Panc1 (cell line): ENCODE measurements around the gene P2RX1. TPM values are rescaled to one million over a fixed set of nuclear protein-coding genes. Genes with fewer than 3 reads are reported as not detected.

ENCODE experiments used
- ATAC-seq: fragments of 200-7000 bp; cut with Tn5 transposase; 2 replicates; pipeline ENCODE4 v1.9.1; 2020; ENCODE audit warnings: mild to moderate bottlenecking, moderate library complexity
- BruUV-seq: library from RNA; stranded (reverse); fragments of 400-500 nt; replicated peaks from 2 replicates; lab custom pipeline; 2021; lab: Mats Ljungman, UMichigan
- CTCF ChIA-PET: fragments of 300-600 bp; sonication (Branson Sonifier 250); formaldehyde crosslinking; loops from one replicate; lab custom pipeline; 2022; ENCODE audit warnings: antibody characterized with exemption; lab: Charles Lee
- POLR2A ChIA-PET: fragments of 300-600 bp; sonication (Branson Sonifier 250); formaldehyde crosslinking; loops from one replicate; lab custom pipeline; 2022; ENCODE audit warnings: antibody characterized with exemption; lab: Charles Lee
- DNase-seq: peaks from one replicate; pipeline ENCODE4 v3.0.0-alpha.2; 2010; ENCODE audit warnings: low read depth, low spot score
- H3K27ac ChIP-seq: 2 replicates; pipeline ENCODE4 v1.5.1; 2011; ENCODE audit warnings: mild to moderate bottlenecking, low read length, inconsistent platforms
- H3K27me3 ChIP-seq: fragments of 200-500 bp; sonication (Bioruptor generic); 2 replicates; pipeline ENCODE4 v1.6.0; 2014; ENCODE audit warnings: low read length, inconsistent platforms; ENCODE audit not compliant: control insufficient read depth, insufficient read depth
- H3K36me3 ChIP-seq: fragments of 200-500 bp; sonication (Bioruptor generic); 2 replicates; pipeline ENCODE4 v1.5.1; 2014; ENCODE audit warnings: inconsistent platforms, mild to moderate bottlenecking, low read length, moderate library complexity; ENCODE audit not compliant: control insufficient read depth, insufficient read depth
- H3K4me1 ChIP-seq: 2 replicates; pipeline ENCODE4 v1.5.1; 2011; ENCODE audit warnings: inconsistent platforms, mild to moderate bottlenecking, low read length, moderate library complexity; ENCODE audit not compliant: control insufficient read depth, insufficient read depth
- H3K4me3 ChIP-seq, 2 experiments: 2 replicates each; pipeline ENCODE4 v1.5.1; 2011 to 2012; ENCODE audit warnings: low read depth in 2 of 2, low read length in 2 of 2, mild to moderate bottlenecking in 2 of 2, inconsistent platforms in 1 of 2, moderate library complexity in 1 of 2
- H3K9me3 ChIP-seq: fragments of 200-500 bp; sonication (Bioruptor generic); 2 replicates; pipeline ENCODE4 v1.5.1; 2014; ENCODE audit warnings: low read depth, mild to moderate bottlenecking, inconsistent platforms, low read length, moderate library complexity; ENCODE audit not compliant: control insufficient read depth, insufficient read depth
- CTCF ChIP-seq: fragments of 450-650 bp; IDR thresholded peaks from 2 replicates; pipeline ENCODE4 v1.5.1; 2017; ENCODE audit warnings: mild to moderate bottlenecking
- POLR2AphosphoS5 ChIP-seq: IDR thresholded peaks from 2 replicates; pipeline ENCODE4 v1.6.1; 2012; ENCODE audit warnings: mild to moderate bottlenecking, low read depth, low read length, moderate library complexity
- REST ChIP-seq, 2 experiments: IDR thresholded peaks; 2 replicates each; pipeline ENCODE4 v1.6.1; 2011 to 2012; ENCODE audit warnings: low read depth in 2 of 2, control low read depth in 1 of 2, low read length in 1 of 2, mild to moderate bottlenecking in 1 of 2, moderate library complexity in 1 of 2; ENCODE audit not compliant: insufficient read depth in 1 of 2
- SIN3A ChIP-seq: IDR thresholded peaks from 2 replicates; pipeline ENCODE4 v1.6.1; 2012; ENCODE audit warnings: low read depth, mild to moderate bottlenecking, low read length, moderate library complexity, borderline replicate concordance; ENCODE audit not compliant: insufficient read depth
- TCF7L2 ChIP-seq: IDR thresholded peaks from 2 replicates; pipeline ENCODE4 v1.6.1; 2011; ENCODE audit warnings: mild to moderate bottlenecking, low read depth, low read length, inconsistent platforms
- in situ Hi-C: cut with HindIII; loops from 2 replicates; pipeline ENCODE4 v1.10.0; 2016; ENCODE audit warnings: low sequenced_read_pairs, low pct_unique_long_range_greater_than_20kb
- intact Hi-C: fragments of 100-400 bp; cut with micrococcal nuclease; formaldehyde crosslinking; loops from one replicate; pipeline ENCODE4 v1.10.0; 2022; ENCODE audit not compliant: unreplicated experiment
- total RNA-seq: library from RNA; stranded (reverse); gene quantifications from one replicate; pipeline ENCODE4 v1.2.1, GENCODE V29; 2021; ENCODE audit not compliant: unreplicated experiment

P2RX1 gene
- total RNA-seq, 1 experiment from 2014 or later: not detected

GRCh38 chr17:3961564-3962047, 45.3 kb upstream of the P2RX1 start:
- no peaks in the 10 kb centered on the region for H3K27me3 ChIP-seq
- CTCF ChIA-PET: no interaction called here

GRCh38 chr17:3960764-3961163, 44.5 kb upstream of the P2RX1 start:
- TF ChIP-seq SIN3A (no peak), TCF7L2 (no peak), REST (IDR thresholded peaks at IDR 0.05; ENCODE audit: insufficient read depth in 1 of 2, low read depth in 2 of 2, low read length in 1 of 2) (no peak), POLR2AphosphoS5 (no peak), CTCF (no peak)
- no peak overlapping the region for H3K4me3 ChIP-seq
- H3K4me1 ChIP-seq: peaks cover 16% of the 10 kb centered on the region
- no peak for DNase-seq
- CTCF ChIA-PET: no interaction called here
- POLR2A ChIA-PET: no interaction called here
- no peaks in the 10 kb centered on the region for H3K27me3 ChIP-seq
- H3K9me3 ChIP-seq: no peaks in the 10 kb centered on the region
- no peak overlapping the region for H3K27ac ChIP-seq
- intact Hi-C loops: no loop called here
- no peak for ATAC-seq
- no TSS peak for BruUV-seq
- H3K36me3 ChIP-seq: no peaks in the 10 kb centered on the region
- in situ Hi-C loops: no loop called here

More at GRCh38 chr17:3961564-3962047, 45.3 kb upstream of the P2RX1 start:
- TF ChIP-seq POLR2AphosphoS5: no peak
- no peak for TF ChIP-seq CTCF
- no peak for TF ChIP-seq SIN3A
- TF ChIP-seq REST (IDR thresholded peaks at IDR 0.05; ENCODE audit: insufficient read depth in 1 of 2, low read depth in 2 of 2, low read length in 1 of 2): no peak
- no peak for TF ChIP-seq TCF7L2
- in situ Hi-C loops: no loop called here
- no peak for ATAC-seq
- Histone ChIP-seq H3K4me3 (no peak overlapping the region), H3K4me1 (peaks cover 16% of the 10 kb centered on the region), H3K9me3 (no peaks in the 10 kb centered on the region), H3K36me3 (no peaks in the 10 kb centered on the region), H3K27ac (no peak overlapping the region)
- POLR2A ChIA-PET: no interaction called here
- BruUV-seq: no TSS peak
- DNase-seq: no peak
- intact Hi-C loops: no loop called here
